NT2/D1 (cell line): ENCODE data around the gene LENG9.
"Not testable (repeated sequence)": the region's sequence is repeated elsewhere in the genome, so short reads cannot be mapped to it uniquely, and the experiment has no call there.

Source experiments
- DNase-seq: peaks from one replicate; pipeline ENCODE4 v3.0.0-alpha.2; 2011; ENCODE audit warnings: low read depth, low spot score
- H3K27me3 ChIP-seq: 2 replicates; pipeline ENCODE4 v1.6.0; 2011; ENCODE audit warnings: mild to moderate bottlenecking; ENCODE audit not compliant: insufficient read length, insufficient read depth
- H3K36me3 ChIP-seq: 2 replicates; pipeline ENCODE4 v1.6.1; 2011; ENCODE audit warnings: mild to moderate bottlenecking, low read length, mixed read lengths; ENCODE audit not compliant: insufficient read depth, insufficient read length
- H3K4me1 ChIP-seq: 2 replicates; pipeline ENCODE4 v1.5.1; 2011; ENCODE audit not compliant: insufficient read depth, insufficient read length
- H3K4me3 ChIP-seq: 2 replicates; pipeline ENCODE4 v1.5.1; 2011; ENCODE audit warnings: low read depth; ENCODE audit not compliant: insufficient read length
- H3K9ac ChIP-seq: 2 replicates; pipeline ENCODE4 v1.6.0; 2011; ENCODE audit warnings: low read depth; ENCODE audit not compliant: insufficient read length
- H3K9me3 ChIP-seq: 2 replicates; pipeline ENCODE4 v1.5.1; 2011; ENCODE audit warnings: mild to moderate bottlenecking, low read length; ENCODE audit not compliant: insufficient read depth
- SUZ12 ChIP-seq: IDR thresholded peaks from 2 replicates; pipeline ENCODE4 v1.6.1; 2011; ENCODE audit not compliant: insufficient read length, insufficient read depth; ENCODE audit errors: extremely low read depth
- YY1 ChIP-seq: IDR thresholded peaks from 2 replicates; pipeline ENCODE4 v1.6.1; 2011; ENCODE audit not compliant: insufficient read length, insufficient read depth
- ZNF274 ChIP-seq: IDR thresholded peaks from 2 replicates; pipeline ENCODE4 v1.6.1; 2011; ENCODE audit warnings: mild to moderate bottlenecking, low read depth, low read length

The LENG9 gene

GRCh38 chr19:54448774-54449700, 14.5 kb downstream of the LENG9 start, which contains the start of gene LENG8:
TSS of gene LENG8 (plus strand) at chr19:54449199. CDS start at chr19:54451345, 2,146 bp downstream.
- peaks cover 9% of the 10 kb centered on the region for H3K4me1 ChIP-seq
- no peaks in the 10 kb centered on the region for H3K27me3 ChIP-seq
- no peaks in the 10 kb centered on the region for H3K9me3 ChIP-seq
- H3K36me3 ChIP-seq: peaks cover 55% of the 10 kb centered on the region
- peak within 1 kb of the TSS; percentile 88 for H3K4me3 ChIP-seq
- H3K9ac ChIP-seq: peak within 1 kb of the TSS; percentile 96
- TF ChIP-seq YY1: no peak
- no peak for TF ChIP-seq ZNF274
- no peak for TF ChIP-seq SUZ12
- DNase-seq: peak; percentile 87

DNA sequence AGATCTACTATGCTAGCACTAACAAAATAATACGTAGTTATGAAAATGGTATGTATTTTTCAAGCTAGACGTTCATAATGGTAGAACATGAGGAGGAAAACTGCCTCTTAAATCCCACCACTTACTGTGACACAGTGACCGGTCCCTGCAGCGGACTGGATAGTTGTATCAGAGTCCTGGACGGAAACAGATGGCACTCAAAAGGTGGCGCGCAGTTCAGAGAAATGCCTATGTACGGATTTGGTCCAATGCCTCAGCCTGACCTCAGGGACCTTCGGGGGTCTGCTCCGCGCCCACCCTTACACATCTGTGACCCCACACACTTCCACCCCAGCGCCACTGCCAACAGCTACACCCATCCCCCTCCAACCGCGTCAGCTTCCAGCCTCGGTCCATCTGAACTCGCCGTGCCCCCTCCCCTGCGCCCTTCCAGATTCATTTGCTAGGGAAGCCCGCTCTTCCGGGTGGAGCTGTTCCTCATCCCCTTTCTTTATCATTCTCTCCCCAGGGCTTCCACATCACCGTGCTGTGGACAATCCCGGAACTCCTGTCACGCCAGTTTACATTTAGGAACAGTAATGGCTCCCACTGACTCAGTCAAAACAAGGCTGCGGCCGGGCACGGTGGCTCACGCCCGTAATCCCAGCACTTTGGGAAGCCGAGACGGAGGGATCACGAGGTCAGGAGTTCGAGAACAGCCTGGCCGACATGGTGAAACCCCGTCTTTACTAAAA, 15.4 kb downstream of the LENG9 start:
- H3K36me3 ChIP-seq: peaks cover 47% of the 10 kb centered on the region
- TF ChIP-seq SUZ12 (no peak), ZNF274 (no peak), YY1 (no peak)
- no peak for DNase-seq
- H3K9me3 ChIP-seq: no peaks in the 10 kb centered on the region
- peaks cover 9% of the 10 kb centered on the region for H3K4me1 ChIP-seq
- no peaks in the 10 kb centered on the region for H3K27me3 ChIP-seq
- peak overlapping the region; percentile 96 for H3K9ac ChIP-seq
- peak overlapping the region; percentile 88 for H3K4me3 ChIP-seq

- H3K36me3 ChIP-seq: peaks cover 31% of the 10 kb centered on the region
- DNase-seq, H3K9ac ChIP-seq, H3K27me3 ChIP-seq, H3K4me1 ChIP-seq, H3K9me3 ChIP-seq, H3K4me3 ChIP-seq: not testable (repeated sequence)
These were observed 17.2 kb downstream of the LENG9 start for GRCh38 chr19:54446349-54446748.

- no peak for TF ChIP-seq ZNF274
- TF ChIP-seq YY1: no peak
- no peak for TF ChIP-seq SUZ12
- DNase-seq: no peak
- H3K9ac ChIP-seq: no peak overlapping the region
- no peaks in the 10 kb centered on the region for H3K9me3 ChIP-seq
- no peak overlapping the region for H3K4me3 ChIP-seq
- H3K36me3 ChIP-seq: peaks cover 19% of the 10 kb centered on the region
- no peaks in the 10 kb centered on the region for H3K27me3 ChIP-seq
- H3K4me1 ChIP-seq: peaks cover 2% of the 10 kb centered on the region
These were observed 18.8 kb downstream of the LENG9 start for GRCh38 chr19:54444737-54445136.

GRCh38 chr19:54440641-54441040, 22.9 kb downstream of the LENG9 start:
- Histone ChIP-seq H3K4me1 (peaks cover 11% of the 10 kb centered on the region), H3K4me3 (no peak overlapping the region), H3K9me3 (no peaks in the 10 kb centered on the region), H3K9ac (no peak overlapping the region), H3K36me3 (peaks cover 11% of the 10 kb centered on the region), H3K27me3 (no peaks in the 10 kb centered on the region)
- no peak for TF ChIP-seq YY1
- no peak for TF ChIP-seq ZNF274
- DNase-seq: no peak

DNA sequence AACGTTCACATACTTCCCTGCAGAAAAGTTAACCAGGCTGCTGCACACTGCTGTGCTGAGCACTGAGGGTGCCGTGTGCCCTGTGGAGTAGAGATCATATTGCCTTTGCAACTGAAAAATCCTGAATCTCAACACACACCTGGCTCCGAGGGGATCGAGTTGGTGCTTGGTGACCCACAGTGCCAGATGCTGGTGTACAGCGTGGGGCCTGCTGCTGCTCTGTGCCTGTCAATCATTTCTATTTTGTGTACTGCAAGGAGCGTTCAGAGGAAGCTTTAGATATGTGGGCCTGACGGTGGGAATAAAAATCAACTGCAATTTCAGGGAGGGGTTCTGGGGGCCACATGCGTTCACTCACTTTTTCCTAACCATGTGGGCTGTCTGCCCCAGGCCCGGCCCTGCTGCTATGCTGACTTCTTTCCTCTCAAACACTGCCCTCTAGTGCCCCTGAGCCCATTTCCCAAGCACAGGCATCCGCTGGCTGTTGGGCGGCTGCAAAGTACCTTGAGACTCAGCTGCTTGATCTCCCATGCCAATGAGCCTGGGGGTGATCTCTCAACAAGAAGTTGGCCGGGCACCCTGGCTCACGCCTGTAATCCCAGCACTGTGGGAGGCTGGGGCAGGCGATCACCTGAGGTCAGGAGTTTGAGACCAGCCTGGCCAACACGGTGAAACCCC, 24.3 kb downstream of the LENG9 start:
- peaks cover 20% of the 10 kb centered on the region for H3K4me1 ChIP-seq
- H3K4me3 ChIP-seq: no peak overlapping the region
- H3K9ac ChIP-seq: peak overlapping the region; percentile 44
- H3K9me3 ChIP-seq: no peaks in the 10 kb centered on the region
- H3K27me3 ChIP-seq: no peaks in the 10 kb centered on the region
- H3K36me3 ChIP-seq: peaks cover 3% of the 10 kb centered on the region
- DNase-seq: no peak
- TF ChIP-seq ZNF274 (no peak), SUZ12 (no peak), YY1 (no peak)
